Smooth muscle cell (in vitro differentiated cells): ENCODE measurements around the gene CTXN3. TPM values are rescaled to one million over a fixed set of nuclear protein-coding genes. Genes with fewer than 3 reads are reported as not detected.

Experiments used
- DNase-seq: peaks from one replicate; lab custom pipeline; 2025; ENCODE audit not compliant: unreplicated experiment; lab: John Stamatoyannopoulos, UW
- H2AFZ ChIP-seq: fragments of 200-600 bp; sonication (generic); 2 replicates; pipeline ENCODE4 v1.6.0; 2016; ENCODE audit warnings: antibody characterized with exemption, low read depth, mild to moderate bottlenecking
- H3F3A ChIP-seq: fragments of 200-600 bp; sonication (generic); 2 replicates; pipeline ENCODE4 v1.6.0; 2017; ENCODE audit warnings: antibody characterized with exemption, low read depth
- H3K27ac ChIP-seq: fragments of 200-600 bp; sonication (generic); 2 replicates; pipeline ENCODE4 v1.5.1; 2016; ENCODE audit warnings: low read depth, mild to moderate bottlenecking
- H3K27me3 ChIP-seq: fragments of 200-600 bp; sonication (generic); 2 replicates; pipeline ENCODE4 v1.6.1; 2016; ENCODE audit warnings: low read depth, mild to moderate bottlenecking
- H3K36me3 ChIP-seq: fragments of 200-600 bp; sonication (generic); 2 replicates; pipeline ENCODE4 v1.5.1; 2016; ENCODE audit warnings: low read depth
- H3K4me1 ChIP-seq: fragments of 200-600 bp; sonication (generic); 2 replicates; pipeline ENCODE4 v1.5.1; 2016; ENCODE audit warnings: low read depth
- H3K4me2 ChIP-seq: fragments of 200-600 bp; sonication (generic); 2 replicates; pipeline ENCODE4 v1.6.0; 2016; ENCODE audit warnings: mild to moderate bottlenecking
- H3K4me3 ChIP-seq: fragments of 200-600 bp; sonication (generic); 2 replicates; pipeline ENCODE4 v1.5.1; 2016; ENCODE audit warnings: mild to moderate bottlenecking
- H3K79me2 ChIP-seq: fragments of 200-600 bp; sonication (generic); 2 replicates; pipeline ENCODE4 v1.6.0; 2016; ENCODE audit warnings: low read depth, mild to moderate bottlenecking
- H3K9ac ChIP-seq: fragments of 200-600 bp; sonication (generic); 2 replicates; pipeline ENCODE4 v1.6.0; 2016; ENCODE audit warnings: low read depth
- H3K9me3 ChIP-seq: fragments of 200-600 bp; sonication (generic); replicated peaks from 2 replicates; pipeline ENCODE4 v1.5.1; 2016; ENCODE audit warnings: low read depth
- H4K20me1 ChIP-seq: fragments of 200-600 bp; sonication (generic); 2 replicates; pipeline ENCODE4 v1.6.0; 2016; ENCODE audit warnings: low read depth
- WGBS: methylation state at CpG from one replicate; pipeline ENCODE4 v1.1.7; 2016; ENCODE audit warnings: low lambda C conversion rate; 5-methylcytosine and 5-hydroxymethylcytosine counted together
- polyA plus RNA-seq: library from polyadenylated mRNA; unstranded; fragments of >200 nt; fragmentation: Nextera tagmentation; extraction: Ambion mirVana; gene quantifications from 2 replicates; pipeline ENCODE4 v1.2.1, GENCODE V29; 2016
- total RNA-seq: library from RNA; depleted of rRNA; stranded (reverse); fragments of >200 nt; gene quantifications from 2 replicates; pipeline ENCODE4 v1.2.3, GENCODE V29; 2014
- TF ChIP-seq, protein P1 (sequence below): fragments of 200-600 bp; sonication (generic); IDR thresholded peaks from 2 replicates; pipeline ENCODE4 v1.5.1; 2017; ENCODE audit warnings: borderline replicate concordance, mild to moderate bottlenecking, antibody characterized with exemption; ENCODE audit not compliant: insufficient read depth, poor library complexity, severe bottlenecking

CTXN3 gene
- total and polyA plus RNA-seq, 2 experiments from 2014 or later, result not detected

DNA sequence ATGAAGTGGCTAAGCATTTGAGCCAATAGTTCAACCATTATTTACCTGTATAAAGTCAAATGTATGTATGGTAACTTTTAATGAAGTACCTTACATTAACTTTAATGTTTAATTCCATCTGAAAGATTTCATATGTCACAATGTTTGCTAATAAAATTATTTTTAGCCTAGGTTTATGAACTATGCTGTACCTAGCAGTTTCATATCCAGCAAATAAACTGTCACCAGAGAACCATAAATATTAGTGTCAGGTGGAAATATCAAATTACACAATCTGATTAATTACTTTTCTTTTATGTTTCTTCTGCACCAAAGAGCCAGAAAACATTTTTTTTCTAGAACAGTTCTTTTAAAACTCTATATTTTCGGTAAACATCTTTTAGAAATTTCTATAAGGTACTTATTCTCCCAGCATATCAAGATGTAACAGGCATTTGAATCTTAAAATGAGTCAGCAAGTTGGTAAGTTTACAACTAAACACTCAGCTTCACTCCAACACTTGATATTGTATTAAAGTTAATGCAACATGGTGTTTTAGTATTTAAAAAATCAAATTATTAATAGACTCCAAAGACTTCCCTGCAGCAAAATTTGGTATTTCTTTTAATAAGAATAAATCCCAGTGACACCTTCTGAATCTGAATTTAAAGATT, 45.8 kb downstream of the CTXN3 start:
- no peak for DNase-seq
- Histone ChIP-seq H3K79me2 (no peaks in the 10 kb centered on the region), H3K4me2 (no peak overlapping the region), H3K27ac (no peak overlapping the region), H3F3A (peaks cover 6% of the 10 kb centered on the region), H3K27me3 (no peaks in the 10 kb centered on the region), H3K4me3 (no peak overlapping the region), H3K9ac (no peak overlapping the region), H3K9me3 (no peaks in the 10 kb centered on the region), H4K20me1 (no peaks in the 10 kb centered on the region), H3K4me1 (peaks cover 7% of the 10 kb centered on the region), H2AFZ (no peak overlapping the region), H3K36me3 (no peaks in the 10 kb centered on the region)
- TF ChIP-seq, protein P1, sequence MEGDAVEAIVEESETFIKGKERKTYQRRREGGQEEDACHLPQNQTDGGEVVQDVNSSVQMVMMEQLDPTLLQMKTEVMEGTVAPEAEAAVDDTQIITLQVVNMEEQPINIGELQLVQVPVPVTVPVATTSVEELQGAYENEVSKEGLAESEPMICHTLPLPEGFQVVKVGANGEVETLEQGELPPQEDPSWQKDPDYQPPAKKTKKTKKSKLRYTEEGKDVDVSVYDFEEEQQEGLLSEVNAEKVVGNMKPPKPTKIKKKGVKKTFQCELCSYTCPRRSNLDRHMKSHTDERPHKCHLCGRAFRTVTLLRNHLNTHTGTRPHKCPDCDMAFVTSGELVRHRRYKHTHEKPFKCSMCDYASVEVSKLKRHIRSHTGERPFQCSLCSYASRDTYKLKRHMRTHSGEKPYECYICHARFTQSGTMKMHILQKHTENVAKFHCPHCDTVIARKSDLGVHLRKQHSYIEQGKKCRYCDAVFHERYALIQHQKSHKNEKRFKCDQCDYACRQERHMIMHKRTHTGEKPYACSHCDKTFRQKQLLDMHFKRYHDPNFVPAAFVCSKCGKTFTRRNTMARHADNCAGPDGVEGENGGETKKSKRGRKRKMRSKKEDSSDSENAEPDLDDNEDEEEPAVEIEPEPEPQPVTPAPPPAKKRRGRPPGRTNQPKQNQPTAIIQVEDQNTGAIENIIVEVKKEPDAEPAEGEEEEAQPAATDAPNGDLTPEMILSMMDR, result no peak
- WGBS, result 82% methylated on average over 1 of the region's 1 CpG

DNA sequence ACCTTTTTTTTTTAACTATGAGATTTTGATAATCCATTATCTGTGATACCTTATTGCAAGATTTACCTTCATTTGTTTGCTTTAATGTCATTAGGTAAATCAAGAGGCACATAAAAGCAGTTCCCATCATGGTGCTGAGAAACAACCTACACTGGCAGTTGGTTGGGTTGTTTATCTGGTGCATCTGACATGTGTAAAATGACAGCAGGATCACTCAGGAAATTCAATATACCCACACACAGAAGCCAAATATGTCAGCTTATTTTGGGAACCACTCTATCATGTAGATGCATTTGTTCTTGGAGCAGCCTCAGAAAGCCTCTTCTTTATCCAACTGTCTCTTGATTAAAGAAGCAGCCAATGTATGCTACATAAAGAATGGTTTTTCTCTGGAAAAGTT, 46.5 kb downstream of the CTXN3 start:
- H3K36me3 ChIP-seq, result no peaks in the 10 kb centered on the region
- H3K27ac ChIP-seq, result no peak overlapping the region

DNA sequence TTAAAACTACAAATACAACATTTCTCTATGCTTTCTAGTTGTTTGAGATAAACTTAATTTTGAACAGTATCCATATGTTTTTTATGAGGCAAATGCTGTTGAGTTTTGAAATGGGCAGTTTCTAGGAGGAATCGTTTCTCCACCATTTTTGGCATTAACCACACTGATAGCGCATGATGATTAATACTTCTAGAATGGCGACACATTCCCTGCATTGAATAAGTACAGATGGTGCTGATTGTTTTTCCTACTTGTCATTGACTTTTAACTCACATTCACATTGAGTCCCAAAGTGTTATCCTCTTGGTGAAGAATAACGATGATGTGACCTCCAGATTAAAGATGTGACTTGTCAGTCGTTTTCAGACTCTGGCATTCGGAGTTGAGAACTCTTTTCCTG, 47.8 kb downstream of the CTXN3 start:
- Histone ChIP-seq H3K36me3 (no peaks in the 10 kb centered on the region), H4K20me1 (no peaks in the 10 kb centered on the region), H3K9me3 (no peaks in the 10 kb centered on the region), H3K27me3 (no peaks in the 10 kb centered on the region), H3K4me1 (peaks cover 25% of the 10 kb centered on the region), H2AFZ (no peak overlapping the region), H3F3A (peaks cover 6% of the 10 kb centered on the region), H3K4me2 (peak overlapping the region; percentile 30), H3K9ac (no peak overlapping the region), H3K27ac (peak overlapping the region; percentile 22), H3K4me3 (no peak overlapping the region), H3K79me2 (no peaks in the 10 kb centered on the region)
- TF ChIP-seq, protein P1, result no peak
- no peak for DNase-seq
- 25% methylated on average over 6 of the region's 6 CpGs for WGBS

More for the DNA sequence above, 46.5 kb downstream of the CTXN3 start:
- Histone ChIP-seq H3K27me3 (no peaks in the 10 kb centered on the region), H4K20me1 (no peaks in the 10 kb centered on the region), H3K9ac (no peak overlapping the region), H3K9me3 (no peaks in the 10 kb centered on the region), H3K4me2 (no peak overlapping the region), H3F3A (peaks cover 6% of the 10 kb centered on the region), H3K4me3 (no peak overlapping the region), H3K79me2 (no peaks in the 10 kb centered on the region), H3K4me1 (peaks cover 12% of the 10 kb centered on the region), H2AFZ (no peak overlapping the region)
- TF ChIP-seq, protein P1, result no peak
- no peak for DNase-seq
